GM06990 (cell line): Measurements from ENCODE around the gene NPAS3.

Source experiments
- DNase-seq: peaks from one replicate; pipeline ENCODE4 v3.0.0-alpha.2; 2011; ENCODE audit not compliant: insufficient read length; ENCODE audit errors: extremely low read depth
- H3K27me3 ChIP-seq: replicated peaks from 2 replicates; pipeline ENCODE4 v1.6.0; 2011; ENCODE audit warnings: low read length; ENCODE audit not compliant: control insufficient read depth, insufficient read depth
- H3K36me3 ChIP-seq: 2 replicates; pipeline ENCODE4 v1.5.1; 2011; ENCODE audit warnings: low read length; ENCODE audit not compliant: control insufficient read depth, insufficient read depth
- H3K4me3 ChIP-seq: replicated peaks from 2 replicates; pipeline ENCODE4 v1.5.1; 2011; ENCODE audit warnings: low read depth, mild to moderate bottlenecking, control low read depth, low read length
- CTCF ChIP-seq: IDR thresholded peaks from 2 replicates; pipeline ENCODE4 v1.5.1; 2011; ENCODE audit warnings: low read length, control low read depth, mild to moderate bottlenecking, inconsistent platforms; ENCODE audit not compliant: insufficient read depth, poor library complexity, severe bottlenecking

The NPAS3 gene

GRCh38 chr14:33755358-33755757 lies 816.7 kb downstream of the NPAS3 start:
- no peak overlapping the region for H3K4me3 ChIP-seq
- H3K27me3 ChIP-seq, result no peaks in the 10 kb centered on the region
- no peak for DNase-seq
- TF ChIP-seq CTCF, result no peak
- H3K36me3 ChIP-seq, result no peaks in the 10 kb centered on the region

- no peak for TF ChIP-seq CTCF
- Histone ChIP-seq H3K4me3 (no peak overlapping the region), H3K36me3 (no peaks in the 10 kb centered on the region), H3K27me3 (no peaks in the 10 kb centered on the region)
- DNase-seq, result no peak
Observed at GRCh38 chr14:33756833-33757232, 818.2 kb downstream of the NPAS3 start.

- no peak for DNase-seq
- H3K36me3 ChIP-seq, result no peaks in the 10 kb centered on the region
- H3K4me3 ChIP-seq, result no peak overlapping the region
- TF ChIP-seq CTCF, result no peak
- no peaks in the 10 kb centered on the region for H3K27me3 ChIP-seq
Observed at GRCh38 chr14:33758547-33758946, 819.9 kb downstream of the NPAS3 start.

GRCh38 chr14:33762161-33762851 lies 823.6 kb downstream of the NPAS3 start:
- no peaks in the 10 kb centered on the region for H3K36me3 ChIP-seq
- H3K4me3 ChIP-seq, result no peak overlapping the region
- no peak for DNase-seq
- no peak for TF ChIP-seq CTCF
- H3K27me3 ChIP-seq, result no peaks in the 10 kb centered on the region

GRCh38 chr14:33764876-33765650 lies 826.4 kb downstream of the NPAS3 start:
- TF ChIP-seq CTCF, result no peak
- Histone ChIP-seq H3K4me3 (no peak overlapping the region), H3K27me3 (no peaks in the 10 kb centered on the region), H3K36me3 (no peaks in the 10 kb centered on the region)
- DNase-seq, result no peak
